HepG2 (cell line): ENCODE results near the gene TMEM33. TPM values are rescaled to one million over a fixed set of nuclear protein-coding genes. Genes with fewer than 3 reads are reported as not detected.

Experiments
- ETV5 ChIP-seq: IDR thresholded peaks from 2 replicates; pipeline ENCODE4 v1.6.1; 2018; ENCODE audit warnings: missing biosample characterization, missing genetic modification reagents, inconsistent platforms, borderline replicate concordance
- FOXP1 ChIP-seq, 2 experiments: fragments of 450-650 bp in 1 of 2; IDR thresholded peaks; 2 replicates each; pipeline ENCODE4 v1.6.1; 2017 to 2018; ENCODE audit warnings: antibody characterized with exemption in 1 of 2
- MYNN ChIP-seq: sonication (generic); formaldehyde crosslinking; IDR thresholded peaks from 2 replicates; pipeline ENCODE4 v1.4.0; 2020; ENCODE audit warnings: mild to moderate bottlenecking, low read depth, missing genetic modification reagents
- NR2F6 ChIP-seq, 2 experiments: IDR thresholded peaks; 2 replicates each; pipeline ENCODE4 v1.6.1; 2016; ENCODE audit warnings: antibody characterized with exemption in 1 of 2, mild to moderate bottlenecking in 1 of 2
- PITX1 ChIP-seq: sonication (generic); formaldehyde crosslinking; IDR thresholded peaks from 2 replicates; pipeline ENCODE4 v1.5.1; 2020; ENCODE audit warnings: mild to moderate bottlenecking, missing genetic modification reagents
- RBM39 ChIP-seq: fragments of 200-400 bp; formaldehyde crosslinking; IDR thresholded peaks from one replicate; pipeline ENCODE4 v1.6.1; 2018; ENCODE audit warnings: antibody characterized with exemption, mild to moderate bottlenecking, low read depth, low read length; ENCODE audit not compliant: poor library complexity, severe bottlenecking
- XRCC5 ChIP-seq: fragments of 200-400 bp; formaldehyde crosslinking; optimal IDR thresholded peaks from 2 replicates; pipeline ENCODE3; 2017; ENCODE audit warnings: mild to moderate bottlenecking, low read length
- YY1 ChIP-seq: IDR thresholded peaks from 2 replicates; pipeline ENCODE4 v1.6.1; 2011; ENCODE audit warnings: low read length, low read depth, moderate library complexity, mild to moderate bottlenecking; ENCODE audit not compliant: insufficient read depth, insufficient replicate concordance
- ZKSCAN1 ChIP-seq: fragments of 150-350 bp; IDR thresholded peaks from 2 replicates; pipeline ENCODE4 v1.6.1; 2014; ENCODE audit warnings: low read length
- ZNF343 ChIP-seq: sonication (generic); formaldehyde crosslinking; IDR thresholded peaks from 2 replicates; pipeline ENCODE4 v1.4.0; 2020; ENCODE audit warnings: mild to moderate bottlenecking, missing genetic modification reagents
- ZNF761 ChIP-seq: sonication (generic); formaldehyde crosslinking; conservative IDR thresholded peaks from 2 replicates; pipeline ENCODE4 v1.4.0; 2020; ENCODE audit warnings: mild to moderate bottlenecking, missing genetic modification reagents
- polyA plus RNA-seq, 8 experiments: library from polyadenylated mRNA; depleted of rRNA in 3 of 8; stranded (reverse) in 7 of 8; unstranded in 1 of 8; fragments of >200 nt; fragmentation: Illumina TruSeq in 4 of 8; extraction: Trizol in 4 of 8; gene quantifications; 2 replicates each; pipeline versions ENCODE4 v1.2.1 to v1.2.3, GENCODE V29; 2011 to 2016; ENCODE audit warnings: low read depth in 4 of 8, missing spikeins in 1 of 8, mixed read lengths in 1 of 8; ENCODE audit not compliant: insufficient read depth in 1 of 8
- total RNA-seq, 5 experiments: library from RNA; depleted of rRNA; stranded (reverse); fragments of >200 nt; fragmentation: Illumina TruSeq; extraction: Trizol; gene quantifications; 2 replicates each; pipeline ENCODE4 v1.2.3, GENCODE V29; 2016; ENCODE audit warnings: low read depth in 1 of 5
- TF ChIP-seq, protein P1 (sequence below): sonication (generic); formaldehyde crosslinking; IDR thresholded peaks from 2 replicates; pipeline ENCODE4 v1.5.1; 2020; ENCODE audit warnings: mild to moderate bottlenecking, moderate library complexity, missing genetic modification reagents
- TF ChIP-seq, protein P2 (sequence below): sonication (generic); formaldehyde crosslinking; IDR thresholded peaks from 2 replicates; pipeline ENCODE4 v1.8.1; 2023; ENCODE audit warnings: missing genetic modification reagents, inconsistent platforms, borderline replicate concordance
- TF ChIP-seq, protein P3 (sequence below): sonication (generic); formaldehyde crosslinking; conservative IDR thresholded peaks from 2 replicates; pipeline ENCODE4 v1.4.0; 2020; ENCODE audit warnings: missing genetic modification reagents
- TF ChIP-seq, protein P4 (sequence below): IDR thresholded peaks from 2 replicates; pipeline ENCODE4 v1.6.1; 2016; ENCODE audit warnings: low read depth, control low read depth
- TF ChIP-seq, protein P5 (sequence below): sonication (generic); formaldehyde crosslinking; IDR thresholded peaks from 2 replicates; pipeline ENCODE4 v1.4.0; 2020; ENCODE audit warnings: missing genetic modification reagents
- TF ChIP-seq, protein P6 (sequence below): sonication (generic); formaldehyde crosslinking; conservative IDR thresholded peaks from 2 replicates; pipeline ENCODE4 v1.5.0; 2020; ENCODE audit warnings: missing genetic modification reagents

The TMEM33 gene
- total and polyA plus RNA-seq, 2 of the 13 experiments (the other 11 are each of a cell fraction or from before 2014, with no cell fraction given) = 36.1 to 66.6 TPM

DNA sequence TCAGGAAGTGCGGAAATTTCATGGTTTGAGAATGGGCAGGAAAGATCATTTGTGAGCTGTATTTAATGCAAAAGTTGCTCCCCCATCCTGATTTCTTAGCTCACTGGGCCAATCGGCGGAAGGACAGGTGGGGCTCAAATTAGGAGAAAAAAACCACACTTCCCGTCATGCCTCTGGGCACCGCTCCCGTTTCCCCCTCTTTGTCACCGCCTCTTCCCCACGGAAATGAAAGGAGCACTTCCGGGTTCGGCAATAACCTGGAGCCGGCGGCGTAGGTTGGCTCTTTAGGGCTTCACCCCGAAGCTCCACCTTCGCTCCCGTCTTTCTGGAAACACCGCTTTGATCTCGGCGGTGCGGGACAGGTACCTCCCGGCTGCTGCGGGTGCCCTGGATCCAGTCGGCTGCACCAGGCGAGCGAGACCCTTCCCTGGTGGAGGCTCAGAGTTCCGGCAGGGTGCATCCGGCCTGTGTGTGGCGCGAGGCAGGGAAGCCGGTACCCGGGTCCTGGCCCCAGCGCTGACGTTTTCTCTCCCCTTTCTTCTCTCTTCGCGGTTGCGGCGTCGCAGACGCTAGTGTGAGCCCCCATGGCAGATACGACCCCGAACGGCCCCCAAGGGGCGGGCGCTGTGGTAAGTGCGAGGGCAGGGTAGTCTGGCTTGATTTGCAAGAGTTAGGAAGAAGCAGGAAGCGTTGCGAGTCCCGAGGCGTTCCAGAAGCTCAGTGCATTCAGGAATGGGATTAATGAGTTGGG, at the start of gene TMEM33 (continued):
- TF ChIP-seq, protein P1, sequence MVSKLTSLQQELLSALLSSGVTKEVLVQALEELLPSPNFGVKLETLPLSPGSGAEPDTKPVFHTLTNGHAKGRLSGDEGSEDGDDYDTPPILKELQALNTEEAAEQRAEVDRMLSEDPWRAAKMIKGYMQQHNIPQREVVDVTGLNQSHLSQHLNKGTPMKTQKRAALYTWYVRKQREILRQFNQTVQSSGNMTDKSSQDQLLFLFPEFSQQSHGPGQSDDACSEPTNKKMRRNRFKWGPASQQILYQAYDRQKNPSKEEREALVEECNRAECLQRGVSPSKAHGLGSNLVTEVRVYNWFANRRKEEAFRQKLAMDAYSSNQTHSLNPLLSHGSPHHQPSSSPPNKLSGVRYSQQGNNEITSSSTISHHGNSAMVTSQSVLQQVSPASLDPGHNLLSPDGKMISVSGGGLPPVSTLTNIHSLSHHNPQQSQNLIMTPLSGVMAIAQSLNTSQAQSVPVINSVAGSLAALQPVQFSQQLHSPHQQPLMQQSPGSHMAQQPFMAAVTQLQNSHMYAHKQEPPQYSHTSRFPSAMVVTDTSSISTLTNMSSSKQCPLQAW (CRISPR knock-in tag) = peak; percentile 48
- peak; percentile 49 for TF ChIP-seq YY1
- TF ChIP-seq, protein P2, sequence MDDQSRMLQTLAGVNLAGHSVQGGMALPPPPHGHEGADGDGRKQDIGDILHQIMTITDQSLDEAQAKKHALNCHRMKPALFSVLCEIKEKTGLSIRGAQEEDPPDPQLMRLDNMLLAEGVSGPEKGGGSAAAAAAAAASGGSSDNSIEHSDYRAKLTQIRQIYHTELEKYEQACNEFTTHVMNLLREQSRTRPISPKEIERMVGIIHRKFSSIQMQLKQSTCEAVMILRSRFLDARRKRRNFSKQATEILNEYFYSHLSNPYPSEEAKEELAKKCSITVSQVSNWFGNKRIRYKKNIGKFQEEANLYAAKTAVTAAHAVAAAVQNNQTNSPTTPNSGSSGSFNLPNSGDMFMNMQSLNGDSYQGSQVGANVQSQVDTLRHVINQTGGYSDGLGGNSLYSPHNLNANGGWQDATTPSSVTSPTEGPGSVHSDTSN (CRISPR knock-in tag) = no peak
- peak; percentile 82 for TF ChIP-seq RBM39
- no peak for TF ChIP-seq ZKSCAN1
- TF ChIP-seq, protein P3, sequence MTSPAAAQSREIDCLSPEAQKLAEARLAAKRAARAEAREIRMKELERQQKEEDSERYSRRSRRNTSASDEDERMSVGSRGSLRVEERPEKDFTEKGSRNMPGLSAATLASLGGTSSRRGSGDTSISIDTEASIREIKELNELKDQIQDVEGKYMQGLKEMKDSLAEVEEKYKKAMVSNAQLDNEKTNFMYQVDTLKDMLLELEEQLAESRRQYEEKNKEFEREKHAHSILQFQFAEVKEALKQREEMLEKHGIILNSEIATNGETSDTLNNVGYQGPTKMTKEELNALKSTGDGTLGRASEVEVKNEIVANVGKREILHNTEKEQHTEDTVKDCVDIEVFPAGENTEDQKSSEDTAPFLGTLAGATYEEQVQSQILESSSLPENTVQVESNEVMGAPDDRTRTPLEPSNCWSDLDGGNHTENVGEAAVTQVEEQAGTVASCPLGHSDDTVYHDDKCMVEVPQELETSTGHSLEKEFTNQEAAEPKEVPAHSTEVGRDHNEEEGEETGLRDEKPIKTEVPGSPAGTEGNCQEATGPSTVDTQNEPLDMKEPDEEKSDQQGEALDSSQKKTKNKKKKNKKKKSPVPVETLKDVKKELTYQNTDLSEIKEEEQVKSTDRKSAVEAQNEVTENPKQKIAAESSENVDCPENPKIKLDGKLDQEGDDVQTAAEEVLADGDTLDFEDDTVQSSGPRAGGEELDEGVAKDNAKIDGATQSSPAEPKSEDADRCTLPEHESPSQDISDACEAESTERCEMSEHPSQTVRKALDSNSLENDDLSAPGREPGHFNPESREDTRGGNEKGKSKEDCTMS (CRISPR knock-in tag) = no peak
- no peak for TF ChIP-seq NR2F6 (IDR thresholded peaks at IDR 0.05)
- no peak for TF ChIP-seq NR2F6 (CRISPR knock-in tag; IDR thresholded peaks at IDR 0.05)
- TF ChIP-seq, protein P4, sequence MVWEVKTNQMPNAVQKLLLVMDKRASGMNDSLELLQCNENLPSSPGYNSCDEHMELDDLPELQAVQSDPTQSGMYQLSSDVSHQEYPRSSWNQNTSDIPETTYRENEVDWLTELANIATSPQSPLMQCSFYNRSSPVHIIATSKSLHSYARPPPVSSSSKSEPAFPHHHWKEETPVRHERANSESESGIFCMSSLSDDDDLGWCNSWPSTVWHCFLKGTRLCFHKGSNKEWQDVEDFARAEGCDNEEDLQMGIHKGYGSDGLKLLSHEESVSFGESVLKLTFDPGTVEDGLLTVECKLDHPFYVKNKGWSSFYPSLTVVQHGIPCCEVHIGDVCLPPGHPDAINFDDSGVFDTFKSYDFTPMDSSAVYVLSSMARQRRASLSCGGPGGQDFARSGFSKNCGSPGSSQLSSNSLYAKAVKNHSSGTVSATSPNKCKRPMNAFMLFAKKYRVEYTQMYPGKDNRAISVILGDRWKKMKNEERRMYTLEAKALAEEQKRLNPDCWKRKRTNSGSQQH (CRISPR knock-in tag) = peak; percentile 19; the same call in 1 of the 2 replicates
- TF ChIP-seq, protein P5, sequence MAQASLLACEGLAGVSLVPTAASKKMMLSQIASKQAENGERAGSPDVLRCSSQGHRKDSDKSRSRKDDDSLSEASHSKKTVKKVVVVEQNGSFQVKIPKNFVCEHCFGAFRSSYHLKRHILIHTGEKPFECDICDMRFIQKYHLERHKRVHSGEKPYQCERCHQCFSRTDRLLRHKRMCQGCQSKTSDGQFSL (CRISPR knock-in tag) = no peak
- TF ChIP-seq ZNF343 (CRISPR knock-in tag) = peak; percentile 59; the same call in 1 of the 2 replicates
- no peak for TF ChIP-seq MYNN
- TF ChIP-seq, protein P6, sequence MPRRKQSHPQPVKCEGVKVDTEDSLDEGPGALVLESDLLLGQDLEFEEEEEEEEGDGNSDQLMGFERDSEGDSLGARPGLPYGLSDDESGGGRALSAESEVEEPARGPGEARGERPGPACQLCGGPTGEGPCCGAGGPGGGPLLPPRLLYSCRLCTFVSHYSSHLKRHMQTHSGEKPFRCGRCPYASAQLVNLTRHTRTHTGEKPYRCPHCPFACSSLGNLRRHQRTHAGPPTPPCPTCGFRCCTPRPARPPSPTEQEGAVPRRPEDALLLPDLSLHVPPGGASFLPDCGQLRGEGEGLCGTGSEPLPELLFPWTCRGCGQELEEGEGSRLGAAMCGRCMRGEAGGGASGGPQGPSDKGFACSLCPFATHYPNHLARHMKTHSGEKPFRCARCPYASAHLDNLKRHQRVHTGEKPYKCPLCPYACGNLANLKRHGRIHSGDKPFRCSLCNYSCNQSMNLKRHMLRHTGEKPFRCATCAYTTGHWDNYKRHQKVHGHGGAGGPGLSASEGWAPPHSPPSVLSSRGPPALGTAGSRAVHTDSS (CRISPR knock-in tag) = no peak
- TF ChIP-seq ZNF761 = no peak; the same call in 1 of the 2 replicates
- peak; percentile 56; the same call in 1 of the 2 replicates for TF ChIP-seq ETV5 (CRISPR knock-in tag)
- TF ChIP-seq FOXP1 (IDR thresholded peaks at IDR 0.05) = no peak
- no peak for TF ChIP-seq FOXP1 (CRISPR knock-in tag; IDR thresholded peaks at IDR 0.05)
- peak; percentile 12; the same call in 1 of the 2 replicates for TF ChIP-seq PITX1 (CRISPR knock-in tag)
- TF ChIP-seq XRCC5 = peak; percentile 26
